OCI-LY1 (cell line): ENCODE data around the gene TM4SF1.

Source experiments
- EZH2 ChIP-seq: fragments of 200-600 bp; sonication (generic), shearing (Covaris generic); IDR thresholded peaks from 2 replicates; pipeline ENCODE4 v1.8.0; 2017; ENCODE audit warnings: borderline replicate concordance, mixed run types, mild to moderate bottlenecking, antibody characterized with exemption, low read length, moderate library complexity, mixed read lengths
- TF ChIP-seq, protein P1 (sequence below): fragments of 200-600 bp; sonication (generic), shearing (Covaris generic); IDR thresholded peaks from 2 replicates; pipeline ENCODE4 v1.5.1; 2017; ENCODE audit warnings: mild to moderate bottlenecking, antibody characterized with exemption, low read length, moderate library complexity, mixed read lengths

DNA sequence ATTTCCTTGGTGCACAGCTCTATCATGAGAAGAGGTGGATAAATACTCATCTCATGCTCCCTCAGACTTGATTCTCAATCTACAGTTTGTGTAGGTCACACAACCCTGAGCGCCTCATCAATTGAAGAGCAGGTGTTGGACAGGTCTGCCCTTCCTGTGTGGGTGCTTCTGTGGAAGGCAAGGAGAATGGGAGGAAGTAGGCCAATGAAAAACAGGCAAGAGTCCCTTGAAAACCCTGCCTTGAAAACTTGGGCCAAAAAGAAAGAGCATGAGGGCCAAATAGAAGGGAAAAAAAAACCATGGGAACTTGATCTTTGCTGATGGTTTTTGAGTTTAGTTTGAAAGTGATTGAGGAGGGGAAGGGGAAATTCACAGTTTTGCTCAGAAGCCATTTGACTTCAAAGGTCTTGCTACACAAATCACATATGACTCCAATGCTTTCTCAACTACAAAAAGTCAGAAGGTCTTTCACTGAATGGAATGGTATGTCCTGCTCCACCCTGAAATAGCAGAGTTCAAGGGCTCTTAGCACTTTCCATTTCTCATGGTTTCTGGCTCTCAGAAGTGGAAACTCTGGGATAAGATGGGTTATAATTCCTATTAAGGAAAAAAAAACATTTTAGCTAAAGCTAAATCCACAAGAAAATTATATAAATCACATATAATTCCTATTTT lies 37.2 kb upstream of the TM4SF1 start:
- TF ChIP-seq, protein P1, sequence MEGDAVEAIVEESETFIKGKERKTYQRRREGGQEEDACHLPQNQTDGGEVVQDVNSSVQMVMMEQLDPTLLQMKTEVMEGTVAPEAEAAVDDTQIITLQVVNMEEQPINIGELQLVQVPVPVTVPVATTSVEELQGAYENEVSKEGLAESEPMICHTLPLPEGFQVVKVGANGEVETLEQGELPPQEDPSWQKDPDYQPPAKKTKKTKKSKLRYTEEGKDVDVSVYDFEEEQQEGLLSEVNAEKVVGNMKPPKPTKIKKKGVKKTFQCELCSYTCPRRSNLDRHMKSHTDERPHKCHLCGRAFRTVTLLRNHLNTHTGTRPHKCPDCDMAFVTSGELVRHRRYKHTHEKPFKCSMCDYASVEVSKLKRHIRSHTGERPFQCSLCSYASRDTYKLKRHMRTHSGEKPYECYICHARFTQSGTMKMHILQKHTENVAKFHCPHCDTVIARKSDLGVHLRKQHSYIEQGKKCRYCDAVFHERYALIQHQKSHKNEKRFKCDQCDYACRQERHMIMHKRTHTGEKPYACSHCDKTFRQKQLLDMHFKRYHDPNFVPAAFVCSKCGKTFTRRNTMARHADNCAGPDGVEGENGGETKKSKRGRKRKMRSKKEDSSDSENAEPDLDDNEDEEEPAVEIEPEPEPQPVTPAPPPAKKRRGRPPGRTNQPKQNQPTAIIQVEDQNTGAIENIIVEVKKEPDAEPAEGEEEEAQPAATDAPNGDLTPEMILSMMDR = no peak
- TF ChIP-seq EZH2 = no peak
